ENCODE measurements around the gene DYSF. TPM values are rescaled to one million over a fixed set of nuclear protein-coding genes. Genes with fewer than 3 reads are reported as not detected.

DYSF gene
- total RNA-seq, 2 donors from 2014 or later = 1.4 to 3.1 TPM

DNA sequence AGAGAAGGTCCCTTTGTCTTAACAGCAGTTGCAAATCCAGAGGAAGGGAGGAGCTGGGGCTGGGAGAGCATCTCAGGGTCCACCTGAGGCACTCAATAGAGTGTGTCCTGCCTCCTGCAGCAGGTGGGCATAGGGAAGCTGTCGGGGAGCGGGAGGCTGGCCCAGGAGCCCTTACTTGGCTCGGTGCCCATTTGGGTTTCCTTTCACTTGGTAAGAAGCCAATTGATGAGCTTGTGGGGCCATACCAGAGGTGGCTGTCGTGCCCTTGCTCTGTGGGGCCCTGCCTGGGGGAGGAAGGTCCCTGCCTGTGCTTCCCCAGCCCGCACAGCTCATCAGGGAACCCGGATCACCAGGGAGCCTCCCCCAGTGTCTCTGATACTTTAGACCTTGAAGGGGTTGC lies 229.7 kb downstream of the DYSF start:
- Histone ChIP-seq H3K36me3 (ENCODE audit: control insufficient read depth, insufficient read depth, low read length) (no peaks in the 10 kb centered on the region), H3K27ac (ENCODE audit: low read depth, low read length) (no peak overlapping the region), H3K4me1 (ENCODE audit: control insufficient read depth, insufficient read depth, low read length) (no peaks in the 10 kb centered on the region), H3K9me3 (ENCODE audit: control insufficient read depth, low read length) (no peaks in the 10 kb centered on the region), H3K9ac (ENCODE audit: extremely low read depth, low read length, poor library complexity, severe bottlenecking) (no peak overlapping the region), H3K4me3 (ENCODE audit: low read length) (no peak overlapping the region), H3K27me3 (ENCODE audit: control insufficient read depth, insufficient read depth, low read length, poor library complexity, severe bottlenecking) (no peaks in the 10 kb centered on the region)
- no peak for DNase-seq
- no peaks in the 10 kb centered on the region for H3K36me3 Mint-ChIP-seq (ENCODE audit: low read depth)
- no peak for TF ChIP-seq CTCF (conservative IDR thresholded peaks at IDR 0.05)
- no peaks in the 10 kb centered on the region for H3K4me1 Mint-ChIP-seq
- H3K4me3 Mint-ChIP-seq = no peak overlapping the region
- H3K27ac Mint-ChIP-seq = no peak overlapping the region
- 87 to 88% methylated on average over 3 to 6 of the region's 6 CpGs for WGBS, 2 experiments (ENCODE audit: insufficient coverage in 1 of 2, insufficient read length in 1 of 2)
- no peaks in the 10 kb centered on the region for H3K9me3 Mint-ChIP-seq
- no peaks in the 10 kb centered on the region for H3K27me3 Mint-ChIP-seq (ENCODE audit: insufficient read depth)

DNA sequence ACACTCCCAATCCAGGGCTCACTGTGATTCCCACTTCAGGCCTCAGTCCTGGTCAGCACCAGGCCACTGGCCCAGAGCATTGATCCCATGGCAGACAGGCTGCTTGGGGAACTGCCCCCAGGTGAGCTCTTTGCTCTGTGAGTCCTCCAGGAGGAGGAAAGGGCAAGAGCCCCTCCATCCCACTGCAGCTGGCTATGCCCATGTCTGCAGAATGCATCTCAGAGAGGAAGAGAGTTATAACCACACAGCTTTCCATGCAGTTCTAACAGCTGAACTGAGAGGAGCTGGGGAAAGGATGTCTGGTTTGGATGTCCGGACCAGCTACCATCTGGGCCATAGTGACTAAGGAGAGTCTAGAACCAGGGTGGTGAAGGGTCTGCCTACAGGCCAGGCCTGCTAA lies 230.3 kb downstream of the DYSF start:
- Histone ChIP-seq H3K4me1 (ENCODE audit: control insufficient read depth, insufficient read depth, low read length) (no peaks in the 10 kb centered on the region), H3K36me3 (ENCODE audit: control insufficient read depth, insufficient read depth, low read length) (no peaks in the 10 kb centered on the region), H3K27me3 (ENCODE audit: control insufficient read depth, insufficient read depth, low read length, poor library complexity, severe bottlenecking) (no peaks in the 10 kb centered on the region), H3K9ac (ENCODE audit: extremely low read depth, low read length, poor library complexity, severe bottlenecking) (no peak overlapping the region), H3K27ac (ENCODE audit: low read depth, low read length) (no peak overlapping the region), H3K4me3 (ENCODE audit: low read length) (no peak overlapping the region), H3K9me3 (ENCODE audit: control insufficient read depth, low read length) (no peaks in the 10 kb centered on the region)
- Mint-ChIP-seq H3K27ac (no peak overlapping the region), H3K9me3 (no peaks in the 10 kb centered on the region), H3K4me3 (no peak overlapping the region), H3K27me3 (ENCODE audit: insufficient read depth) (no peaks in the 10 kb centered on the region), H3K36me3 (ENCODE audit: low read depth) (no peaks in the 10 kb centered on the region), H3K4me1 (no peaks in the 10 kb centered on the region)
- DNase-seq = no peak
- WGBS, 2 experiments (ENCODE audit: insufficient coverage in 1 of 2, insufficient read length in 1 of 2) = 85% methylated on average over 1 of the region's 1 CpG; no CpG with 5 or more reads in 1 of the 2 experiments
- no peak for TF ChIP-seq CTCF (conservative IDR thresholded peaks at IDR 0.05)

- Histone ChIP-seq H3K27me3 (ENCODE audit: control insufficient read depth, insufficient read depth, low read length, poor library complexity, severe bottlenecking) (no peaks in the 10 kb centered on the region), H3K36me3 (ENCODE audit: control insufficient read depth, insufficient read depth, low read length) (no peaks in the 10 kb centered on the region), H3K4me1 (ENCODE audit: control insufficient read depth, insufficient read depth, low read length) (no peaks in the 10 kb centered on the region), H3K9me3 (ENCODE audit: control insufficient read depth, low read length) (no peaks in the 10 kb centered on the region), H3K27ac (ENCODE audit: low read depth, low read length) (no peak overlapping the region), H3K9ac (ENCODE audit: extremely low read depth, low read length, poor library complexity, severe bottlenecking) (no peak overlapping the region), H3K4me3 (ENCODE audit: low read length) (no peak overlapping the region)
- Mint-ChIP-seq H3K27me3 (ENCODE audit: insufficient read depth) (no peaks in the 10 kb centered on the region), H3K27ac (no peak overlapping the region), H3K9me3 (no peaks in the 10 kb centered on the region), H3K4me1 (no peaks in the 10 kb centered on the region), H3K4me3 (no peak overlapping the region), H3K36me3 (ENCODE audit: low read depth) (no peaks in the 10 kb centered on the region)
- no peak for DNase-seq
- 88 to 100% methylated on average over 3 to 13 of the region's 13 CpGs for WGBS, 2 experiments (ENCODE audit: insufficient coverage in 1 of 2, insufficient read length in 1 of 2)
- TF ChIP-seq CTCF (conservative IDR thresholded peaks at IDR 0.05) = no peak
These were observed 231.1 kb downstream of the DYSF start for GRCh38 chr2:71684226-71685072.

Data from endodermal cell (in vitro differentiated cells).